Fibroblast of the aortic adventitia (primary cell): ENCODE results near the gene NELL1. TPM values are rescaled to one million over a fixed set of nuclear protein-coding genes. Genes with fewer than 3 reads are reported as not detected.

Experiments
- DNase-seq: peaks from one replicate; pipeline ENCODE4 v3.0.0-alpha.2; 2010; ENCODE audit warnings: low read depth
- H3K4me3 ChIP-seq: 2 replicates; pipeline ENCODE4 v1.5.1; 2011; ENCODE audit warnings: low read depth, mild to moderate bottlenecking, control low read depth, low read length, moderate library complexity
- CTCF ChIP-seq: IDR thresholded peaks from 2 replicates; pipeline ENCODE4 v1.5.1; 2011; ENCODE audit warnings: mild to moderate bottlenecking, low read length, control low read depth, inconsistent platforms; ENCODE audit not compliant: insufficient read depth
- total RNA-seq: library from RNA; depleted of rRNA; stranded (reverse); fragments of >200 nt; gene quantifications from 2 replicates; pipeline ENCODE4 v1.2.3, GENCODE V29; 2012; ENCODE audit warnings: low replicate concordance

Gene NELL1
- total RNA-seq, 1 donor: not detected

GRCh38 chr11:21403069-21403468, 733.7 kb downstream of the NELL1 start:
- H3K4me3 ChIP-seq: no peak overlapping the region
- no peak for TF ChIP-seq CTCF
- DNase-seq: no peak

GRCh38 chr11:21405422-21405821, 736.0 kb downstream of the NELL1 start:
- H3K4me3 ChIP-seq: no peak overlapping the region
- no peak for TF ChIP-seq CTCF
- DNase-seq: no peak

- TF ChIP-seq CTCF: no peak
- H3K4me3 ChIP-seq: no peak overlapping the region
Observed at GRCh38 chr11:21410513-21410912, 741.1 kb downstream of the NELL1 start.

GRCh38 chr11:21411104-21411503, 741.7 kb downstream of the NELL1 start:
- no peak for DNase-seq
- no peak for TF ChIP-seq CTCF
- no peak overlapping the region for H3K4me3 ChIP-seq

More at GRCh38 chr11:21410513-21410912, 741.1 kb downstream of the NELL1 start:
- no peak for DNase-seq

GRCh38 chr11:21411597-21411996, 742.2 kb downstream of the NELL1 start:
- DNase-seq: no peak
- no peak overlapping the region for H3K4me3 ChIP-seq
- no peak for TF ChIP-seq CTCF

- DNase-seq: no peak
- H3K4me3 ChIP-seq: no peak overlapping the region
- no peak for TF ChIP-seq CTCF
Observed at GRCh38 chr11:21412652-21413383, 743.4 kb downstream of the NELL1 start.

- DNase-seq: no peak
- H3K4me3 ChIP-seq: no peak overlapping the region
- TF ChIP-seq CTCF: no peak
Observed at GRCh38 chr11:21414953-21415352, 745.6 kb downstream of the NELL1 start.
